Left ventricle myocardium inferior (tissue), 1 donor: Measurements from ENCODE around the gene WDR62. TPM values are rescaled to one million over a fixed set of nuclear protein-coding genes. Genes with fewer than 3 reads are reported as not detected.
A peak's percentile ranks its signal among the peaks of the same experiment; 100 is the strongest.

Experiments used
- DNase-seq: peaks from one replicate; pipeline ENCODE4 v3.0.0-alpha.2; 2020
- H3K27ac ChIP-seq: fragments of 200-600 bp; replicated peaks from 2 replicates; pipeline ENCODE4 v1.8.0; 2021
- H3K27me3 ChIP-seq: fragments of 200-600 bp; 2 replicates; pipeline ENCODE4 v1.8.0; 2021; ENCODE audit warnings: low read depth
- H3K36me3 ChIP-seq: fragments of 200-600 bp; 2 replicates; pipeline ENCODE4 v1.8.0; 2021
- H3K4me1 ChIP-seq: fragments of 200-600 bp; 2 replicates; pipeline ENCODE4 v1.8.0; 2021
- H3K4me3 ChIP-seq: fragments of 200-600 bp; 2 replicates; pipeline ENCODE4 v1.8.0; 2021; ENCODE audit warnings: mild to moderate bottlenecking, moderate library complexity
- H3K9me3 ChIP-seq: fragments of 200-600 bp; replicated peaks from 2 replicates; pipeline ENCODE4 v1.8.0; 2021
- intact Hi-C: fragments of 100-400 bp; cut with micrococcal nuclease; formaldehyde crosslinking; loops from one replicate; pipeline ENCODE4 v1.11.0; 2022
- total RNA-seq: library from RNA; stranded (reverse); fragmentation: NEBNext Ultra II Directional; extraction: Animal tissue kit (Norgen Biotek cat#: 25700); gene quantifications from one replicate; pipeline ENCODE4 v1.2.1, GENCODE V29; 2021
- TF ChIP-seq, protein P1 (sequence below): fragments of 200-600 bp; IDR thresholded peaks from 2 replicates; pipeline ENCODE4 v1.8.0; 2021; ENCODE audit warnings: antibody characterized with exemption, mild to moderate bottlenecking, borderline replicate concordance
- donor health status: DM: no; HTN: yes; CAD: no; lungs with severe emphysema.

WDR62 gene
- total RNA-seq, 1 donor from 2014 or later = 17.7 TPM

GRCh38 chr19:36106991-36107390 is 52.3 kb downstream of the WDR62 start:
- no peak for DNase-seq
- Histone ChIP-seq H3K9me3 (no peaks in the 10 kb centered on the region), H3K36me3 (peaks cover 38% of the 10 kb centered on the region), H3K27me3 (no peaks in the 10 kb centered on the region), H3K27ac (peak overlapping the region; percentile 69), H3K4me1 (peaks cover 34% of the 10 kb centered on the region), H3K4me3 (no peak overlapping the region)
- TF ChIP-seq, protein P1, sequence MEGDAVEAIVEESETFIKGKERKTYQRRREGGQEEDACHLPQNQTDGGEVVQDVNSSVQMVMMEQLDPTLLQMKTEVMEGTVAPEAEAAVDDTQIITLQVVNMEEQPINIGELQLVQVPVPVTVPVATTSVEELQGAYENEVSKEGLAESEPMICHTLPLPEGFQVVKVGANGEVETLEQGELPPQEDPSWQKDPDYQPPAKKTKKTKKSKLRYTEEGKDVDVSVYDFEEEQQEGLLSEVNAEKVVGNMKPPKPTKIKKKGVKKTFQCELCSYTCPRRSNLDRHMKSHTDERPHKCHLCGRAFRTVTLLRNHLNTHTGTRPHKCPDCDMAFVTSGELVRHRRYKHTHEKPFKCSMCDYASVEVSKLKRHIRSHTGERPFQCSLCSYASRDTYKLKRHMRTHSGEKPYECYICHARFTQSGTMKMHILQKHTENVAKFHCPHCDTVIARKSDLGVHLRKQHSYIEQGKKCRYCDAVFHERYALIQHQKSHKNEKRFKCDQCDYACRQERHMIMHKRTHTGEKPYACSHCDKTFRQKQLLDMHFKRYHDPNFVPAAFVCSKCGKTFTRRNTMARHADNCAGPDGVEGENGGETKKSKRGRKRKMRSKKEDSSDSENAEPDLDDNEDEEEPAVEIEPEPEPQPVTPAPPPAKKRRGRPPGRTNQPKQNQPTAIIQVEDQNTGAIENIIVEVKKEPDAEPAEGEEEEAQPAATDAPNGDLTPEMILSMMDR = no peak
- intact Hi-C loops = no loop called here

GRCh38 chr19:36108684-36109083 is 54.0 kb downstream of the WDR62 start:
- Histone ChIP-seq H3K27me3 (no peaks in the 10 kb centered on the region), H3K9me3 (no peaks in the 10 kb centered on the region), H3K27ac (no peak overlapping the region), H3K36me3 (peaks cover 40% of the 10 kb centered on the region), H3K4me1 (peaks cover 24% of the 10 kb centered on the region), H3K4me3 (no peak overlapping the region)
- intact Hi-C loops = no loop called here
- DNase-seq = no peak
- TF ChIP-seq, protein P1 = no peak

- H3K27me3 ChIP-seq = no peaks in the 10 kb centered on the region
- intact Hi-C loops = no loop called here
- H3K4me1 ChIP-seq = peaks cover 27% of the 10 kb centered on the region
- peaks cover 26% of the 10 kb centered on the region for H3K36me3 ChIP-seq
- H3K4me3 ChIP-seq = no peak within 1 kb of the TSS
- H3K27ac ChIP-seq = no peak within 1 kb of the TSS
- DNase-seq = no peak
- no peaks in the 10 kb centered on the region for H3K9me3 ChIP-seq
- TF ChIP-seq, protein P1 = no peak
Measured at GRCh38 chr19:36110487-36111199, 55.9 kb downstream of the WDR62 start, which contains the start of gene OVOL3. OVOL3 (plus strand) TSS chr19:36111143; CDS start chr19:36111203, 60 bp downstream.

- Histone ChIP-seq H3K27me3 (no peaks in the 10 kb centered on the region), H3K4me1 (peaks cover 27% of the 10 kb centered on the region), H3K36me3 (peaks cover 26% of the 10 kb centered on the region), H3K27ac (no peak overlapping the region), H3K9me3 (no peaks in the 10 kb centered on the region), H3K4me3 (no peak overlapping the region)
- TF ChIP-seq, protein P1 = no peak
- intact Hi-C loops = no loop called here
- DNase-seq = no peak
Measured at GRCh38 chr19:36111200-36111539, 56.5 kb downstream of the WDR62 start.

- peaks cover 26% of the 10 kb centered on the region for H3K36me3 ChIP-seq
- TF ChIP-seq, protein P1 = no peak
- peaks cover 33% of the 10 kb centered on the region for H3K4me1 ChIP-seq
- H3K9me3 ChIP-seq = no peaks in the 10 kb centered on the region
- no peak overlapping the region for H3K4me3 ChIP-seq
- no peaks in the 10 kb centered on the region for H3K27me3 ChIP-seq
- no peak overlapping the region for H3K27ac ChIP-seq
- no peak for DNase-seq
- intact Hi-C loops = no loop called here
Measured at GRCh38 chr19:36112678-36113077, 58.0 kb downstream of the WDR62 start.
